T-helper 9 cell (primary cell): ENCODE data around the gene TMEM38B.
"Not testable (repeated sequence)": the region's sequence is repeated elsewhere in the genome, so short reads cannot be mapped to it uniquely, and the experiment has no call there.

ENCODE experiments used
- DNase-seq: peaks from one replicate; pipeline ENCODE4 v3.0.0-alpha.2; 2020

Gene TMEM38B

GRCh38 chr9:105728230-105728629, 33.9 kb downstream of the TMEM38B start:
- DNase-seq: not testable (repeated sequence)

- DNase-seq: not testable (repeated sequence)
Measured at GRCh38 chr9:105731420-105731819, 37.1 kb downstream of the TMEM38B start.

- no peak for DNase-seq
Measured at GRCh38 chr9:105735366-105735765, 41.0 kb downstream of the TMEM38B start.

GRCh38 chr9:105737205-105737604, 42.9 kb downstream of the TMEM38B start:
- no peak for DNase-seq

GRCh38 chr9:105742088-105742487, 47.7 kb downstream of the TMEM38B start:
- DNase-seq: no peak

- DNase-seq: not testable (repeated sequence)
Measured at GRCh38 chr9:105747325-105747724, 53.0 kb downstream of the TMEM38B start.

- no peak for DNase-seq
Measured at GRCh38 chr9:105751761-105752160, 57.4 kb downstream of the TMEM38B start.

- DNase-seq: no peak
Measured at GRCh38 chr9:105757496-105758251, 63.3 kb downstream of the TMEM38B start.

- no peak for DNase-seq
Measured at GRCh38 chr9:105760053-105760452, 65.7 kb downstream of the TMEM38B start.

GRCh38 chr9:105782561-105783494, 88.5 kb downstream of the TMEM38B start:
- DNase-seq: not testable (repeated sequence)

GRCh38 chr9:105783495-105783872, 89.1 kb downstream of the TMEM38B start:
- not testable (repeated sequence) for DNase-seq

- not testable (repeated sequence) for DNase-seq
Measured at GRCh38 chr9:105786796-105787195, 92.5 kb downstream of the TMEM38B start.

- DNase-seq: no peak
Measured at GRCh38 chr9:105816202-105816744, 121.9 kb downstream of the TMEM38B start.

GRCh38 chr9:105816981-105817380, 122.6 kb downstream of the TMEM38B start:
- no peak for DNase-seq

- no peak for DNase-seq
Measured at GRCh38 chr9:105818903-105819302, 124.6 kb downstream of the TMEM38B start.

- no peak for DNase-seq
Measured at GRCh38 chr9:105822814-105823213, 128.5 kb downstream of the TMEM38B start.
